Measurements from ENCODE around the gene FMN1.
A peak's percentile ranks its signal among the peaks of the same experiment; 100 is the strongest.

DNA sequence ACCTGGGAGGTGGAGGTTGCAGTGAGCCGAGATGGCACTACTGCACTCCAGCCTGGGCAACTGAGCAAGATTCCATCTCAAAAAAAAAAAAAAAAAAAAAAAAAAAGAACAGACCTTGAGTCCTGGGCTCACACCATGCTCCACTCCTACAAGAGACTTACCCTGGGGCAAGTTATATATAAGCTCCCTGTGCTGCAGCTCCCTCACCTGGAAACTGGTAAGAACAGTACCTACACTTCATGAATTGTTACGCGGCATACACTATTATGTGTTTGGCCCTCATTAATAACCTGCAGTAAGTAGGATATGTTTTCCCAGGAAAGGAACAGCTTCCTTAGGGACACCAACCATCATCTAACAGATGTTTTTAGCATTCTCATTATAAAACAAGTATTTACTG lies 119.6 kb downstream of the FMN1 start:
- TF ChIP-seq, protein P1, sequence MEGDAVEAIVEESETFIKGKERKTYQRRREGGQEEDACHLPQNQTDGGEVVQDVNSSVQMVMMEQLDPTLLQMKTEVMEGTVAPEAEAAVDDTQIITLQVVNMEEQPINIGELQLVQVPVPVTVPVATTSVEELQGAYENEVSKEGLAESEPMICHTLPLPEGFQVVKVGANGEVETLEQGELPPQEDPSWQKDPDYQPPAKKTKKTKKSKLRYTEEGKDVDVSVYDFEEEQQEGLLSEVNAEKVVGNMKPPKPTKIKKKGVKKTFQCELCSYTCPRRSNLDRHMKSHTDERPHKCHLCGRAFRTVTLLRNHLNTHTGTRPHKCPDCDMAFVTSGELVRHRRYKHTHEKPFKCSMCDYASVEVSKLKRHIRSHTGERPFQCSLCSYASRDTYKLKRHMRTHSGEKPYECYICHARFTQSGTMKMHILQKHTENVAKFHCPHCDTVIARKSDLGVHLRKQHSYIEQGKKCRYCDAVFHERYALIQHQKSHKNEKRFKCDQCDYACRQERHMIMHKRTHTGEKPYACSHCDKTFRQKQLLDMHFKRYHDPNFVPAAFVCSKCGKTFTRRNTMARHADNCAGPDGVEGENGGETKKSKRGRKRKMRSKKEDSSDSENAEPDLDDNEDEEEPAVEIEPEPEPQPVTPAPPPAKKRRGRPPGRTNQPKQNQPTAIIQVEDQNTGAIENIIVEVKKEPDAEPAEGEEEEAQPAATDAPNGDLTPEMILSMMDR (conservative IDR thresholded peaks at IDR 0.05), result peak; percentile 32
- no peak for TF ChIP-seq ZFX (IDR thresholded peaks at IDR 0.05)

All from C4-2B (cell line).